SH-SY5Y (cell line): ENCODE results near the gene SACM1L.

Experiments
- GATA2 ChIP-seq: IDR thresholded peaks from 2 replicates; pipeline ENCODE4 v1.6.1; 2011; ENCODE audit warnings: mild to moderate bottlenecking, low read depth, low read length
- GATA3 ChIP-seq: IDR thresholded peaks from 2 replicates; pipeline ENCODE4 v1.6.1; 2011; ENCODE audit warnings: low read depth, mild to moderate bottlenecking, low read length, moderate library complexity

DNA sequence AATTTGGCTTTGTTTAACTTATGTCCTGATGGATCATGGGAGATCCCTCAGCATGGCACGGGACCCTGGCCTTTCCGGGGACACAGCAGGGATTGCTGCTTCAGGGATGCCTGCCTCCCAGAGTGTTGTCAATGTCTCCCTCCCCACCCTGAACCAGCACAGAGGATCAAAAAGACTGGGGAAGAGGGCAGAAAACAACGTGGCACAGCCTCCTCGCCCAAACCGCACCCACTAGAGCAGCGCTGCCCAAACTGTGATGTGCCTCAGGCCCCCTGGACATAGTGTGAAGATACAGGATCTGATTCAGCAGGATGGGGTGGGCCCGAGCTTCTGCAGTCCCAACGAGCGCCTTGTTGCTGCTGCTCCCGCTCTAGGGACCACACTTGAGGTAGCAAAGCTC lies 72.6 kb downstream of the SACM1L start:
- TF ChIP-seq GATA2 (no peak), GATA3 (no peak)
